ENCODE results near the gene LAIR1. TPM values are rescaled to one million over a fixed set of nuclear protein-coding genes. Genes with fewer than 3 reads are reported as not detected.

Gene LAIR1
- total and polyA plus RNA-seq, 4 donors, result 1.2 to 16.3 (median 4.8) TPM

- no peaks in the 10 kb centered on the region for H3K4me1 ChIP-seq (ENCODE audit: control insufficient read depth in 4 of 4, insufficient read depth in 4 of 4, low read length in 3 of 4)
- no peaks in the 10 kb centered on the region for H3K36me3 ChIP-seq (ENCODE audit: control insufficient read depth in 4 of 4, insufficient read depth in 3 of 4, low read depth in 1 of 4, low read length in 3 of 4)
- DNase-seq (ENCODE audit: low spot score), result no peak
- WGBS, result 66% methylated on average over 7 of the region's 7 CpGs
- peaks cover 0 to 7% (median 0%) of the 10 kb centered on the region in 4 donors for H3K27me3 ChIP-seq (ENCODE audit: control insufficient read depth in 4 of 4, insufficient read depth in 4 of 4, low read length in 3 of 4)
- H3K4me3 ChIP-seq (ENCODE audit: low read depth in 1 of 3, low read length in 3 of 3), result no peak overlapping the region
- H3K9me3 ChIP-seq (ENCODE audit: control insufficient read depth in 4 of 4, low read length in 3 of 4), result no peaks in the 10 kb centered on the region
- no peak overlapping the region for H3K9ac ChIP-seq (ENCODE audit: low read depth in 1 of 2, low read length in 2 of 2)
- TF ChIP-seq ZBTB33 (IDR thresholded peaks at IDR 0.05) (no peak), GABPA (IDR thresholded peaks at IDR 0.05 in 1 of 2, conservative IDR thresholded peaks at IDR 0.05 in 1 of 2) (no peak)
- H3K27ac ChIP-seq (ENCODE audit: low read depth in 1 of 2, low read length in 2 of 2), result no peak overlapping the region
These were observed 12.7 kb downstream of the LAIR1 start for GRCh38 chr19:54352041-54352440.

GRCh38 chr19:54351474-54351873 lies 13.3 kb downstream of the LAIR1 start:
- Histone ChIP-seq H3K4me1 (ENCODE audit: control insufficient read depth in 4 of 4, insufficient read depth in 4 of 4, low read length in 3 of 4) (no peaks in the 10 kb centered on the region), H3K27ac (ENCODE audit: low read depth in 1 of 2, low read length in 2 of 2) (no peak overlapping the region), H3K27me3 (ENCODE audit: control insufficient read depth in 4 of 4, insufficient read depth in 4 of 4, low read length in 3 of 4) (peaks cover 0 to 7% (median 0%) of the 10 kb centered on the region in 4 donors), H3K36me3 (ENCODE audit: control insufficient read depth in 4 of 4, insufficient read depth in 3 of 4, low read depth in 1 of 4, low read length in 3 of 4) (no peaks in the 10 kb centered on the region), H3K4me3 (ENCODE audit: low read depth in 1 of 3, low read length in 3 of 3) (no peak overlapping the region), H3K9me3 (ENCODE audit: control insufficient read depth in 4 of 4, low read length in 3 of 4) (no peaks in the 10 kb centered on the region), H3K9ac (ENCODE audit: low read depth in 1 of 2, low read length in 2 of 2) (no peak overlapping the region)
- DNase-seq (ENCODE audit: low spot score), result no peak
- WGBS, result 37% methylated on average over 2 of the region's 2 CpGs
- no peak for TF ChIP-seq EGR1 (IDR thresholded peaks at IDR 0.05; ENCODE audit: low read depth in 2 of 2)
- TF ChIP-seq REST (IDR thresholded peaks at IDR 0.05), result no peak
- no peak for TF ChIP-seq GABPA (IDR thresholded peaks at IDR 0.05 in 1 of 2, conservative IDR thresholded peaks at IDR 0.05 in 1 of 2)
- no peak for TF ChIP-seq JUND (IDR thresholded peaks at IDR 0.05)
- TF ChIP-seq NR2F2 (IDR thresholded peaks at IDR 0.05), result no peak
- TF ChIP-seq FOXA2 (IDR thresholded peaks at IDR 0.05), result no peak
- TF ChIP-seq ZBTB33 (IDR thresholded peaks at IDR 0.05), result no peak
- TF ChIP-seq TAF1 (conservative IDR thresholded peaks at IDR 0.05), result no peak
- TF ChIP-seq MAX (IDR thresholded peaks at IDR 0.05), result no peak
- no peak for TF ChIP-seq HNF4A (conservative IDR thresholded peaks at IDR 0.05)
- TF ChIP-seq RAD21 (IDR thresholded peaks at IDR 0.05), result no peak
- TF ChIP-seq HNF4G (IDR thresholded peaks at IDR 0.05), result no peak
- no peak for TF ChIP-seq SP1 (IDR thresholded peaks at IDR 0.05)
- no peak for TF ChIP-seq CTCF (IDR thresholded peaks at IDR 0.05; ENCODE audit: low read depth, low read length, missing input control)
- no peak for TF ChIP-seq ATF3 (IDR thresholded peaks at IDR 0.05)
- TF ChIP-seq RXRA (IDR thresholded peaks at IDR 0.05), result no peak
- TF ChIP-seq YY1 (IDR thresholded peaks at IDR 0.05), result no peak
- TF ChIP-seq FOXA1 (IDR thresholded peaks at IDR 0.05), result no peak

Measured in liver (tissue), 9 donors.